Measurements from ENCODE around the gene FLRT1. TPM values are rescaled to one million over a fixed set of nuclear protein-coding genes. Genes with fewer than 3 reads are reported as not detected.

The FLRT1 gene
- total RNA-seq, 4 donors from 2014 or later, result not detected

DNA sequence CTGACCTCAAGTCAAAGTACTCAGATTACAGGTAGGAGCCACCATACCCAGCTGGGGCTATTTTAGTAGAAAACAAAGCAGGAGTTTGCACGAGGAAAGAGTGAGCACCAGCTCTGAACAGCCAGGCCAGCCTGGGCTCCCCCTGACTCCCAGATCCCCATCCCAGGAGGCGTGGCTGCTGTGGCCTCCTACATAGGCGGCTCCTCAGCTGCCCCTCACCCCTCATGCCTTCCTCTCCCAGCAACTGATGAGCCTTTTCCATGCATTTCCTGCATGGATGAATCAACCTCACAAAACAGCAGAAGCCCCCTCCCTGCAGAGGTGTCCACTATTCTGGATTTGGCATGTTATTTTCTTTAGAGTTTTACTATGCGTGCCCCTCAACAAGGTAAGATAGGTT is 10.5 kb upstream of the FLRT1 start:
- H3K4me1 ChIP-seq, result peaks cover 15% of the 10 kb centered on the region
- DNase-seq (ENCODE audit: low spot score in 2 of 2), result no peak
- TF ChIP-seq EP300 (IDR thresholded peaks at IDR 0.05) (no peak), POLR2A (IDR thresholded peaks at IDR 0.05) (no peak), POLR2AphosphoS5 (IDR thresholded peaks at IDR 0.05) (no peak)
- TF ChIP-seq, protein P1, sequence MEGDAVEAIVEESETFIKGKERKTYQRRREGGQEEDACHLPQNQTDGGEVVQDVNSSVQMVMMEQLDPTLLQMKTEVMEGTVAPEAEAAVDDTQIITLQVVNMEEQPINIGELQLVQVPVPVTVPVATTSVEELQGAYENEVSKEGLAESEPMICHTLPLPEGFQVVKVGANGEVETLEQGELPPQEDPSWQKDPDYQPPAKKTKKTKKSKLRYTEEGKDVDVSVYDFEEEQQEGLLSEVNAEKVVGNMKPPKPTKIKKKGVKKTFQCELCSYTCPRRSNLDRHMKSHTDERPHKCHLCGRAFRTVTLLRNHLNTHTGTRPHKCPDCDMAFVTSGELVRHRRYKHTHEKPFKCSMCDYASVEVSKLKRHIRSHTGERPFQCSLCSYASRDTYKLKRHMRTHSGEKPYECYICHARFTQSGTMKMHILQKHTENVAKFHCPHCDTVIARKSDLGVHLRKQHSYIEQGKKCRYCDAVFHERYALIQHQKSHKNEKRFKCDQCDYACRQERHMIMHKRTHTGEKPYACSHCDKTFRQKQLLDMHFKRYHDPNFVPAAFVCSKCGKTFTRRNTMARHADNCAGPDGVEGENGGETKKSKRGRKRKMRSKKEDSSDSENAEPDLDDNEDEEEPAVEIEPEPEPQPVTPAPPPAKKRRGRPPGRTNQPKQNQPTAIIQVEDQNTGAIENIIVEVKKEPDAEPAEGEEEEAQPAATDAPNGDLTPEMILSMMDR (IDR thresholded peaks at IDR 0.05), result no peak

DNA sequence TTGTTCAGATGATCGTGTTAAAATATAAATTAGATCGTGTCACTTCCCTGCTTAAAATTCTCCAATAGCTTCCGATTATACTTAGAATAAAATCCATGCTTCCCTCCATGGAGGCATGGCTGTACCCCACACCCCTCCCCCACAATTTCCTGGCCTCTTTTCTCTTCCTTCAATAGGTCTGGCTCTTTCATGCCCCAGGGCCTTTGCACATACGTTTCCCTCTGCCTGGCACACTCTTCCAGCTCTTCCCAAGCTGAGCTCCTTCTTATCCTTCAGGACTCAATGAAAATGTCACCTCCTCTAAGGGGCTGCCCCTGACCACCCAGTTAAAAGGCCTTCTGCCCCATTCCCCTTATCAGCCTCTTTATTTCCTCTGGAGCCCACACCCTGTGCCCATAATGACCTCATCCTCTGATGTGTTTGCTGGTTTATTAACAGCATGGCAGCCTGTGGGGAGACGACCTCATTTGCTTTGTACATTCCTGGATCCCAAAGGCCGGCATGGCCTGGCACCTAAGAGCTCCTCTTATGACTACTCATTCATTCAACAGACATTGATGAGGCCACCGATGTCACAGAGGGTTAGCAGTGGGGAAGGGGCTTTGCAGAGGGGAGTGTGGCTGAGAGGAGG is 9.0 kb upstream of the FLRT1 start:
- Histone ChIP-seq H3K36me3 (no peaks in the 10 kb centered on the region), H3K9me3 (no peaks in the 10 kb centered on the region), H3K4me1 (peaks cover 7% of the 10 kb centered on the region), H3K27me3 (no peaks in the 10 kb centered on the region), H3K4me3 (no peak overlapping the region), H3K27ac (no peak overlapping the region)
- 87% methylated on average over 7 of the region's 7 CpGs for WGBS
- no peak for DNase-seq (ENCODE audit: low spot score in 2 of 2)
- TF ChIP-seq, protein P1 (IDR thresholded peaks at IDR 0.05), result no peak
- TF ChIP-seq EP300 (IDR thresholded peaks at IDR 0.05) (no peak), POLR2AphosphoS5 (IDR thresholded peaks at IDR 0.05) (no peak), POLR2A (IDR thresholded peaks at IDR 0.05) (no peak)

More for the DNA sequence above, 10.5 kb upstream of the FLRT1 start:
- Histone ChIP-seq H3K36me3 (no peaks in the 10 kb centered on the region), H3K4me3 (no peak overlapping the region), H3K9me3 (no peaks in the 10 kb centered on the region), H3K27me3 (no peaks in the 10 kb centered on the region), H3K27ac (no peak overlapping the region)
- WGBS, result 88% methylated on average over 4 of the region's 4 CpGs

DNA sequence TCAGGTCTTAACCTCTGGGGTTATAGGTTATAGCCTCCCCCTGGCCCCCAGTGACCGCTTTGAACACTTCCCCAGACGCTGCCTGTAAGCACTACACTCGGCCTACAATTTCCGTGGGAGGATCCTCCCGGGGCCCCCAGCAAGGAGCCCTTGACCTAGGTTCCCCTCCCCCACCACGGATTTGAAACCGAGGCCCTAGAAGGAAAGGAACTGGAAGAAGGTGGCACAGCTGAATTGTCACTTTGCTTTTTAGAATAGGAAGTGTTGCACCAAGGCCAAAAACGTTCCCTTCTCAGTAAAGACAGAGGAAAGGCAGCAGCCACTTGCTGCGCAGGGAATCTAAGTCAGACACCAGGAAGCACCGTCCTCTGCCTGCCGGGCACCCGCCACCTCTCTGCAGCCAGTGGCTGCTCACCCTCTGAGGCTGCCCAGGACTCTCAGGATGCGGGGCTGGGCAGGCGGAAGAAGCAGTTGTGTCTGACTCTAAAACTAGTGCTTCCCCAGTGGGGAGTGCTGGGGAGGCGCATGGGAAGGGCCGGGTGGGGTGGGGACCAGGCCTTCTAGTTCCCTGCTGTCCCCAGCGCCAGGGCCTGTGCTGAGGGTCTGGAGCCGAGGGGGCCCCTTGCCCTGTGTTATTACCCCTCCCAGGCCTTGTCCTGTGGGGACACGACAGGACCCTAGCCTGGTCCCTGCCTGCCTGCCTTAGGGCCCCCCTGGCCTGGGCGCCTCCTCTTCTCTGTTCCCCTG is 7.9 kb upstream of the FLRT1 start:
- DNase-seq (ENCODE audit: low spot score in 2 of 2), result no peak
- no peak overlapping the region for H3K4me3 ChIP-seq
- no peak for TF ChIP-seq EP300 (IDR thresholded peaks at IDR 0.05)
- TF ChIP-seq, protein P1 (IDR thresholded peaks at IDR 0.05), result no peak
- TF ChIP-seq POLR2A (IDR thresholded peaks at IDR 0.05), result no peak
- no peak for TF ChIP-seq POLR2AphosphoS5 (IDR thresholded peaks at IDR 0.05)
- no peak overlapping the region for H3K27ac ChIP-seq
- H3K4me1 ChIP-seq, result peaks cover 7% of the 10 kb centered on the region
- no peaks in the 10 kb centered on the region for H3K9me3 ChIP-seq
- H3K36me3 ChIP-seq, result no peaks in the 10 kb centered on the region
- WGBS, result 49% methylated on average over 8 of the region's 20 CpGs
- no peaks in the 10 kb centered on the region for H3K27me3 ChIP-seq

DNA sequence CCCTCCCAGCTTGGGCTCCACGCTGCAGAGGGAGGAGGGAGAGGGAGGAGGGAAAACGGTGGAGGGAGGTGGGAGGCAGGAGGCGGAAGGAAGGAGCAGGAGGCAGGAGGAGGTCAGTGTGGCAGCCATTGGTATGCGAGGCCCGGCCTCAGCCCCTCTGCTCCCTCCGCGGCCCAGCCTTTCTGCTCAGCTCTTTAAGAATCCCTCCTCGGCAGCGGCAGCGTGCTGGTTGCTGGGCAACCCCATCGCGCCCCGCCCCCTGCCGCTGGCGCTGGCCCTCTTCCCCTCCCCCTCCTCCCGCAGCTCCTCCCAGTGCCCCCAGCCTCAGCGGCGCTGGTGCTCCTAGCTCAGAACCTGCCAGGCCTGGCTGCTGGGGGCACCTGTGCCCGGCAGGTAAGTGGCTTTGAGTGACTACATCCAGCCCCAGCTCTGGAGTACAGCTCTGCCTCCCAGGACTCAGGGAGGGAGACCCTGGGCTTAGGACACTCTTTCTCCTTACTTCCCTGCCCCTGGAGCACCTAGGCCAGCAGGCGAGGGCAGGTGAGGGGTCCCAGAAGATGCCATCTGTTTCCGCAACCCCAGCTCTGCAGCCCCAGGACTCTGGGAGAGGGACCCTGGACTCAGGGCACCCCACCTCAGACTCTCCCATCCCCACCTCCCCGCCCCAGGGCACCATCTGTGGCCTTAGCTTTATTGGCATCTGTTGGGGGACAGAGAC is 7.2 kb upstream of the FLRT1 start:
- Histone ChIP-seq H3K4me3 (no peak overlapping the region), H3K27me3 (peaks cover 2% of the 10 kb centered on the region), H3K36me3 (no peaks in the 10 kb centered on the region), H3K27ac (no peak overlapping the region), H3K4me1 (peaks cover 7% of the 10 kb centered on the region), H3K9me3 (no peaks in the 10 kb centered on the region)
- DNase-seq (ENCODE audit: low spot score in 2 of 2), result no peak
- TF ChIP-seq POLR2AphosphoS5 (IDR thresholded peaks at IDR 0.05), result no peak
- TF ChIP-seq, protein P1 (IDR thresholded peaks at IDR 0.05), result no peak
- no peak for TF ChIP-seq POLR2A (IDR thresholded peaks at IDR 0.05)
- TF ChIP-seq EP300 (IDR thresholded peaks at IDR 0.05), result no peak
- 30% methylated on average over 10 of the region's 22 CpGs for WGBS

DNA sequence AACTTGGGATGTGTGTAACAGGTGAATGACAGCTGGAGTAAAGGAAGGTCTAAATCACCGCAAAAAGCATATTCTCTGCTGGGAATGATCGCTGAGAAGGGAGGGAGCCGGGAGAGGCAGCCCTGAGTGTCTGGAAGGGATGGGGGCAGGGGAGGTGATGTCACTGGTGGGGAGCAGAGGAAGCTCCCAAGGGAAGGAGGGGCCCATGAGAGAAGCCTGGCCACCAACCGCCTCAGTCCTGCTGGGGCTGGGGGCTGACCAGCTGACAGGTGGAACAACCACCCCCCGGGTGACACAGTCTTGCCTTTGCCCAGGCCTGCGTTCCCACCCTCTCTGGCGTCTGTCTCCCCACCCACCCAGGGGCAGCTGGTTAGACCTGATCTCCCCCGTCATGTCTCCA is 6.0 kb upstream of the FLRT1 start:
- TF ChIP-seq, protein P1 (IDR thresholded peaks at IDR 0.05), result no peak
- TF ChIP-seq POLR2AphosphoS5 (IDR thresholded peaks at IDR 0.05), result no peak
- TF ChIP-seq EP300 (IDR thresholded peaks at IDR 0.05), result no peak
- TF ChIP-seq POLR2A (IDR thresholded peaks at IDR 0.05), result no peak
- H3K9me3 ChIP-seq, result no peaks in the 10 kb centered on the region
- no peaks in the 10 kb centered on the region for H3K36me3 ChIP-seq
- 81% methylated on average over 6 of the region's 8 CpGs for WGBS
- DNase-seq (ENCODE audit: low spot score in 2 of 2), result no peak
- peaks cover 10% of the 10 kb centered on the region for H3K4me1 ChIP-seq
- H3K4me3 ChIP-seq, result no peak overlapping the region
- no peak overlapping the region for H3K27ac ChIP-seq
- H3K27me3 ChIP-seq, result peaks cover 9% of the 10 kb centered on the region
